Retinal pigment epithelial cell (primary cell): ENCODE data around the gene ATP4A.

Experiments used
- DNase-seq: peaks from one replicate; pipeline ENCODE4 v3.0.0-alpha.2; 2010; ENCODE audit warnings: low read depth
- H3K4me3 ChIP-seq: 2 replicates; pipeline ENCODE4 v1.5.1; 2011; ENCODE audit warnings: mild to moderate bottlenecking, low read length, control low read depth, moderate library complexity
- CTCF ChIP-seq: conservative IDR thresholded peaks from 2 replicates; pipeline ENCODE4 v1.5.1; 2011; ENCODE audit warnings: low read depth, low read length, control low read depth, inconsistent platforms

Gene ATP4A

GRCh38 chr19:35585848-35586247 is 22.4 kb upstream of the ATP4A start, which contains the start of gene PMIS2:
Gene PMIS2, plus strand, starts transcription at chr19:35586173. Its CDS starts 87 bp downstream, at chr19:35586260.
- TF ChIP-seq CTCF, result no peak
- no peak for DNase-seq

GRCh38 chr19:35582760-35583159 is 19.3 kb upstream of the ATP4A start:
- TF ChIP-seq CTCF, result no peak
- no peak overlapping the region for H3K4me3 ChIP-seq
- DNase-seq, result no peak

More at GRCh38 chr19:35585848-35586247, 22.4 kb upstream of the ATP4A start, which contains the start of gene PMIS2:
- no peak within 1 kb of the TSS for H3K4me3 ChIP-seq

- H3K4me3 ChIP-seq, result no peak overlapping the region
Observed at GRCh38 chr19:35578707-35579106, 15.2 kb upstream of the ATP4A start.

GRCh38 chr19:35577918-35578317 is 14.5 kb upstream of the ATP4A start:
- DNase-seq, result no peak
- no peak overlapping the region for H3K4me3 ChIP-seq
- no peak for TF ChIP-seq CTCF

More at GRCh38 chr19:35578707-35579106, 15.2 kb upstream of the ATP4A start:
- no peak for DNase-seq
- TF ChIP-seq CTCF, result no peak

- H3K4me3 ChIP-seq, result no peak overlapping the region
- no peak for DNase-seq
- no peak for TF ChIP-seq CTCF
Observed at GRCh38 chr19:35571406-35571965, 8.0 kb upstream of the ATP4A start.

GRCh38 chr19:35569281-35569781 is 5.9 kb upstream of the ATP4A start:
- no peak overlapping the region for H3K4me3 ChIP-seq
- TF ChIP-seq CTCF, result no peak
- no peak for DNase-seq

- H3K4me3 ChIP-seq, result no peak overlapping the region
- no peak for TF ChIP-seq CTCF
- no peak for DNase-seq
Observed at GRCh38 chr19:35566738-35567137, 3.3 kb upstream of the ATP4A start.
